HEK293T (cell line): ENCODE measurements around the gene STARD13.

Source experiments
- BHLHE40 ChIP-seq: fragments of 450-650 bp; IDR thresholded peaks from 2 replicates; pipeline ENCODE4 v1.6.1; 2016; ENCODE audit warnings: mild to moderate bottlenecking, moderate library complexity, borderline replicate concordance
- ELF4 ChIP-seq: fragments of 450-650 bp; IDR thresholded peaks from 2 replicates; pipeline ENCODE4 v1.6.1; 2017; ENCODE audit warnings: antibody characterized with exemption
- FOXA1 ChIP-seq: fragments of 450-650 bp; IDR thresholded peaks from 2 replicates; pipeline ENCODE4 v1.6.1; 2016; ENCODE audit warnings: mild to moderate bottlenecking
- FOXK2 ChIP-seq: fragments of 450-650 bp; IDR thresholded peaks from 2 replicates; pipeline ENCODE4 v1.6.1; 2016; ENCODE audit warnings: mild to moderate bottlenecking
- FOXM1 ChIP-seq: fragments of 450-650 bp; IDR thresholded peaks from 2 replicates; pipeline ENCODE4 v1.6.1; 2017; ENCODE audit warnings: mild to moderate bottlenecking, borderline replicate concordance
- LEF1 ChIP-seq: fragments of 450-650 bp; IDR thresholded peaks from 2 replicates; pipeline ENCODE4 v1.6.1; 2017; ENCODE audit warnings: mild to moderate bottlenecking, borderline replicate concordance
- NFRKB ChIP-seq: fragments of 450-650 bp; IDR thresholded peaks from 2 replicates; pipeline ENCODE4 v1.6.1; 2016; ENCODE audit warnings: mild to moderate bottlenecking, moderate library complexity
- SP1 ChIP-seq: fragments of 450-650 bp; IDR thresholded peaks from 2 replicates; pipeline ENCODE4 v1.6.1; 2017
- SUZ12 ChIP-seq: fragments of 450-650 bp; IDR thresholded peaks from 2 replicates; pipeline ENCODE4 v1.6.1; 2016; ENCODE audit warnings: mild to moderate bottlenecking
- TARDBP ChIP-seq: fragments of 450-650 bp; IDR thresholded peaks from 2 replicates; pipeline ENCODE4 v1.6.1; 2016
- ZNF384 ChIP-seq: fragments of 450-650 bp; IDR thresholded peaks from 2 replicates; pipeline ENCODE4 v1.6.1; 2016
- TF ChIP-seq, protein P1 (sequence below): fragments of 450-650 bp; IDR thresholded peaks from 2 replicates; pipeline ENCODE4 v1.6.1; 2016

DNA sequence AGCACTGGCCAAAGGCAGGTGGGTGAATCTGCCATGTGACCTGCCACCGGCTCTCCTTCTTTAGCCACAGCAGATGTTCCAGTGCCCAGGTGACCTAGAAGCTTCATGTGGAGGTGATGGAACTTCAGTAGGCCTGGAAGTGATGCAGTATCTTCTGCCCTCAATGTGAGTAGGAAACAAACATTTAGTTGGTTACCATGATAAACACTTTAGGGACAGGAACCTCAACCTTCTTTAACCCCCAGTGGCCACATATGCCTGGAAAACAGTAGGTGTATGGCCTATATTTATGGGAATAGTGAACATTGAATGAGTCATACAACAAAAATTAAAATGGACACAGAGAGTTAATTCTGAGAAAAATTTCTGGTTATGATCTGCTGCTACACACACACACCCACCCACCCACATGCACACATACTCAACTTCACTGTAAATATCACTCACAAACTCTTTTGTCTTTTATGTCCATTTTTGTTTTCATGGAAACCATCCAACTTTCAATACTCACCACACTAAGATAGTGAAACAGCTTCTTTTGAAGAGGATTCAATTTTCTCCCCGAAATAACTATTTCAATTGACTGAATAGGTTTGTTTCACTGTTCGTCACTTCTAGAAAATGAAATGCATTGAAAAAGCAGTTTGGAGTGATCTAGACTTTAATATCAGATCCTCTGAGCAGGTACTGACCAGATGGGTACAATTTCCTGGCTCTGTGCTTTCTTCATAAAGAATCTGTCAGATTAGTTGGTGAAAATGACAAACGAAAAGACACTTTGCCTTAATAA lies 97.3 kb downstream of the STARD13 start:
- TF ChIP-seq SP1: no peak
- TF ChIP-seq FOXM1: no peak
- TF ChIP-seq BHLHE40: no peak
- TF ChIP-seq ZNF384: no peak
- no peak for TF ChIP-seq NFRKB
- TF ChIP-seq LEF1: no peak
- TF ChIP-seq ELF4: no peak
- no peak for TF ChIP-seq FOXK2
- TF ChIP-seq, protein P1, sequence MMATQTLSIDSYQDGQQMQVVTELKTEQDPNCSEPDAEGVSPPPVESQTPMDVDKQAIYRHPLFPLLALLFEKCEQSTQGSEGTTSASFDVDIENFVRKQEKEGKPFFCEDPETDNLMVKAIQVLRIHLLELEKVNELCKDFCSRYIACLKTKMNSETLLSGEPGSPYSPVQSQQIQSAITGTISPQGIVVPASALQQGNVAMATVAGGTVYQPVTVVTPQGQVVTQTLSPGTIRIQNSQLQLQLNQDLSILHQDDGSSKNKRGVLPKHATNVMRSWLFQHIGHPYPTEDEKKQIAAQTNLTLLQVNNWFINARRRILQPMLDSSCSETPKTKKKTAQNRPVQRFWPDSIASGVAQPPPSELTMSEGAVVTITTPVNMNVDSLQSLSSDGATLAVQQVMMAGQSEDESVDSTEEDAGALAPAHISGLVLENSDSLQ: no peak
- TF ChIP-seq TARDBP: no peak
- TF ChIP-seq SUZ12: no peak
- TF ChIP-seq FOXA1: no peak
